GM12878 (cell line): ENCODE results near the gene CTXND1. TPM values are rescaled to one million over a fixed set of nuclear protein-coding genes. Genes with fewer than 3 reads are reported as not detected.

Experiments
- NFYA ChIP-seq: IDR thresholded peaks from 2 replicates; pipeline ENCODE4 v1.6.1; 2011; ENCODE audit warnings: low read depth, mild to moderate bottlenecking, low read length, improper control_type of control experiment, borderline replicate concordance
- PAX5 ChIP-seq: IDR thresholded peaks from 2 replicates; pipeline ENCODE4 v1.6.1; 2011; ENCODE audit warnings: low read depth, low read length, borderline replicate concordance
- TCF7 ChIP-seq: IDR thresholded peaks from 2 replicates; pipeline ENCODE4 v1.6.1; 2014; ENCODE audit warnings: antibody characterized with exemption, borderline replicate concordance
- ZZZ3 ChIP-seq: IDR thresholded peaks from 2 replicates; pipeline ENCODE4 v1.6.1; 2011; ENCODE audit warnings: low read depth; ENCODE audit not compliant: control insufficient read depth, insufficient read length
- polyA plus RNA-seq, 11 experiments: library from polyadenylated mRNA; depleted of rRNA in 4 of 11; unstranded in 6 of 11; stranded (reverse) in 5 of 11; fragments of >200 nt; fragmentation: Nextera tagmentation in 4 of 11; fragmentation: Illumina TruSeq in 1 of 11; extraction: Ambion mirVana in 4 of 11; extraction: Trizol in 1 of 11; gene quantifications; 1 replicate in 1 of 11; 2 replicates in 10 of 11; pipeline versions ENCODE4 v1.2.1 to v1.2.3, GENCODE V29; 2011 to 2016; ENCODE audit warnings: inconsistent platforms in 2 of 11, missing spikeins in 2 of 11, low read depth in 1 of 11
- total RNA-seq, 4 experiments: library from RNA; depleted of rRNA in 3 of 4; stranded (reverse); fragments of >200 nt in 3 of 4; fragmentation: Illumina TruSeq in 1 of 4; extraction: Trizol in 1 of 4; gene quantifications; 2 replicates each; pipeline versions ENCODE4 v1.2.1 to v1.2.3, GENCODE V29; 2013 to 2021
- TF ChIP-seq, protein P1 (sequence below): fragments of 150-350 bp; IDR thresholded peaks from 2 replicates; pipeline ENCODE4 v1.6.1; 2016; ENCODE audit warnings: low read depth, low read length
- TF ChIP-seq, protein P2 (sequence below): fragments of 450-650 bp; IDR thresholded peaks from 2 replicates; pipeline ENCODE4 v1.6.1; 2017; ENCODE audit warnings: mild to moderate bottlenecking, moderate library complexity
- TF ChIP-seq, protein P3 (sequence below): fragments of 450-650 bp; IDR thresholded peaks from 2 replicates; pipeline ENCODE4 v1.6.1; 2017; ENCODE audit warnings: mild to moderate bottlenecking, moderate library complexity
- TF ChIP-seq, protein P4 (sequence below): fragments of 450-650 bp; IDR thresholded peaks from 2 replicates; pipeline ENCODE4 v1.6.1; 2017; ENCODE audit warnings: low read depth, mild to moderate bottlenecking, moderate library complexity

The CTXND1 gene
- total and polyA plus RNA-seq, 10 of the 15 experiments (the other 5 are each of a cell fraction or from before 2014, with no cell fraction given), result under 0.01 to 0.03 (median 0.02) TPM; not detected in 7

DNA sequence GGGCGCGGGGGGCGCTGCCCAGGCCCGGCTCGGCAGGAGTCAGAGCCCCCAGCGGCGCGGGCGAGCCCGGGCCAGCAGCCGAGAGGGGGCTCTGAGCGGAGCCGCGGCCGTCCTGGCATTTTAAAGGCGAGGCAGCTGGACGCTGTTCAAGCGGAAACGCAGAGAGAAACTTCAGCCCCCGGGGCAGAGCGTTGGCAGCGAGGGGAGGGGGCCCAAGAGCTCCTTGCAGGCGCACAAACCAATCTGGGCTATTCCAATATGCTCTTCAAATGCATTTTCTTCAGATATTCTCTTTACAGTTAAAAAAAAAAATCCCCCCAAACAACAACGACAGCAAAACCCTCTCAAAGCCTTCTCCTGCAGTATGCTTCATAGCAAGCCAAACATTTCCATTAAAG is at the start of gene CTXND1 (continued):
- TF ChIP-seq PAX5 (no peak), TCF7 (no peak), ZZZ3 (no peak), NFYA (no peak)
- TF ChIP-seq, protein P1, sequence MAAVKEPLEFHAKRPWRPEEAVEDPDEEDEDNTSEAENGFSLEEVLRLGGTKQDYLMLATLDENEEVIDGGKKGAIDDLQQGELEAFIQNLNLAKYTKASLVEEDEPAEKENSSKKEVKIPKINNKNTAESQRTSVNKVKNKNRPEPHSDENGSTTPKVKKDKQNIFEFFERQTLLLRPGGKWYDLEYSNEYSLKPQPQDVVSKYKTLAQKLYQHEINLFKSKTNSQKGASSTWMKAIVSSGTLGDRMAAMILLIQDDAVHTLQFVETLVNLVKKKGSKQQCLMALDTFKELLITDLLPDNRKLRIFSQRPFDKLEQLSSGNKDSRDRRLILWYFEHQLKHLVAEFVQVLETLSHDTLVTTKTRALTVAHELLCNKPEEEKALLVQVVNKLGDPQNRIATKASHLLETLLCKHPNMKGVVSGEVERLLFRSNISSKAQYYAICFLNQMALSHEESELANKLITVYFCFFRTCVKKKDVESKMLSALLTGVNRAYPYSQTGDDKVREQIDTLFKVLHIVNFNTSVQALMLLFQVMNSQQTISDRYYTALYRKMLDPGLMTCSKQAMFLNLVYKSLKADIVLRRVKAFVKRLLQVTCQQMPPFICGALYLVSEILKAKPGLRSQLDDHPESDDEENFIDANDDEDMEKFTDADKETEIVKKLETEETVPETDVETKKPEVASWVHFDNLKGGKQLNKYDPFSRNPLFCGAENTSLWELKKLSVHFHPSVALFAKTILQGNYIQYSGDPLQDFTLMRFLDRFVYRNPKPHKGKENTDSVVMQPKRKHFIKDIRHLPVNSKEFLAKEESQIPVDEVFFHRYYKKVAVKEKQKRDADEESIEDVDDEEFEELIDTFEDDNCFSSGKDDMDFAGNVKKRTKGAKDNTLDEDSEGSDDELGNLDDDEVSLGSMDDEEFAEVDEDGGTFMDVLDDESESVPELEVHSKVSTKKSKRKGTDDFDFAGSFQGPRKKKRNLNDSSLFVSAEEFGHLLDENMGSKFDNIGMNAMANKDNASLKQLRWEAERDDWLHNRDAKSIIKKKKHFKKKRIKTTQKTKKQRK, result no peak
- TF ChIP-seq, protein P2, sequence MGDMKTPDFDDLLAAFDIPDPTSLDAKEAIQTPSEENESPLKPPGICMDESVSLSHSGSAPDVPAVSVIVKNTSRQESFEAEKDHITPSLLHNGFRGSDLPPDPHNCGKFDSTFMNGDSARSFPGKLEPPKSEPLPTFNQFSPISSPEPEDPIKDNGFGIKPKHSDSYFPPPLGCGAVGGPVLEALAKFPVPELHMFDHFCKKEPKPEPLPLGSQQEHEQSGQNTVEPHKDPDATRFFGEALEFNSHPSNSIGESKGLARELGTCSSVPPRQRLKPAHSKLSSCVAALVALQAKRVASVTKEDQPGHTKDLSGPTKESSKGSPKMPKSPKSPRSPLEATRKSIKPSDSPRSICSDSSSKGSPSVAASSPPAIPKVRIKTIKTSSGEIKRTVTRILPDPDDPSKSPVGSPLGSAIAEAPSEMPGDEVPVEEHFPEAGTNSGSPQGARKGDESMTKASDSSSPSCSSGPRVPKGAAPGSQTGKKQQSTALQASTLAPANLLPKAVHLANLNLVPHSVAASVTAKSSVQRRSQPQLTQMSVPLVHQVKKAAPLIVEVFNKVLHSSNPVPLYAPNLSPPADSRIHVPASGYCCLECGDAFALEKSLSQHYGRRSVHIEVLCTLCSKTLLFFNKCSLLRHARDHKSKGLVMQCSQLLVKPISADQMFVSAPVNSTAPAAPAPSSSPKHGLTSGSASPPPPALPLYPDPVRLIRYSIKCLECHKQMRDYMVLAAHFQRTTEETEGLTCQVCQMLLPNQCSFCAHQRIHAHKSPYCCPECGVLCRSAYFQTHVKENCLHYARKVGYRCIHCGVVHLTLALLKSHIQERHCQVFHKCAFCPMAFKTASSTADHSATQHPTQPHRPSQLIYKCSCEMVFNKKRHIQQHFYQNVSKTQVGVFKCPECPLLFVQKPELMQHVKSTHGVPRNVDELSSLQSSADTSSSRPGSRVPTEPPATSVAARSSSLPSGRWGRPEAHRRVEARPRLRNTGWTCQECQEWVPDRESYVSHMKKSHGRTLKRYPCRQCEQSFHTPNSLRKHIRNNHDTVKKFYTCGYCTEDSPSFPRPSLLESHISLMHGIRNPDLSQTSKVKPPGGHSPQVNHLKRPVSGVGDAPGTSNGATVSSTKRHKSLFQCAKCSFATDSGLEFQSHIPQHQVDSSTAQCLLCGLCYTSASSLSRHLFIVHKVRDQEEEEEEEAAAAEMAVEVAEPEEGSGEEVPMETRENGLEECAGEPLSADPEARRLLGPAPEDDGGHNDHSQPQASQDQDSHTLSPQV, result no peak
- TF ChIP-seq, protein P3, sequence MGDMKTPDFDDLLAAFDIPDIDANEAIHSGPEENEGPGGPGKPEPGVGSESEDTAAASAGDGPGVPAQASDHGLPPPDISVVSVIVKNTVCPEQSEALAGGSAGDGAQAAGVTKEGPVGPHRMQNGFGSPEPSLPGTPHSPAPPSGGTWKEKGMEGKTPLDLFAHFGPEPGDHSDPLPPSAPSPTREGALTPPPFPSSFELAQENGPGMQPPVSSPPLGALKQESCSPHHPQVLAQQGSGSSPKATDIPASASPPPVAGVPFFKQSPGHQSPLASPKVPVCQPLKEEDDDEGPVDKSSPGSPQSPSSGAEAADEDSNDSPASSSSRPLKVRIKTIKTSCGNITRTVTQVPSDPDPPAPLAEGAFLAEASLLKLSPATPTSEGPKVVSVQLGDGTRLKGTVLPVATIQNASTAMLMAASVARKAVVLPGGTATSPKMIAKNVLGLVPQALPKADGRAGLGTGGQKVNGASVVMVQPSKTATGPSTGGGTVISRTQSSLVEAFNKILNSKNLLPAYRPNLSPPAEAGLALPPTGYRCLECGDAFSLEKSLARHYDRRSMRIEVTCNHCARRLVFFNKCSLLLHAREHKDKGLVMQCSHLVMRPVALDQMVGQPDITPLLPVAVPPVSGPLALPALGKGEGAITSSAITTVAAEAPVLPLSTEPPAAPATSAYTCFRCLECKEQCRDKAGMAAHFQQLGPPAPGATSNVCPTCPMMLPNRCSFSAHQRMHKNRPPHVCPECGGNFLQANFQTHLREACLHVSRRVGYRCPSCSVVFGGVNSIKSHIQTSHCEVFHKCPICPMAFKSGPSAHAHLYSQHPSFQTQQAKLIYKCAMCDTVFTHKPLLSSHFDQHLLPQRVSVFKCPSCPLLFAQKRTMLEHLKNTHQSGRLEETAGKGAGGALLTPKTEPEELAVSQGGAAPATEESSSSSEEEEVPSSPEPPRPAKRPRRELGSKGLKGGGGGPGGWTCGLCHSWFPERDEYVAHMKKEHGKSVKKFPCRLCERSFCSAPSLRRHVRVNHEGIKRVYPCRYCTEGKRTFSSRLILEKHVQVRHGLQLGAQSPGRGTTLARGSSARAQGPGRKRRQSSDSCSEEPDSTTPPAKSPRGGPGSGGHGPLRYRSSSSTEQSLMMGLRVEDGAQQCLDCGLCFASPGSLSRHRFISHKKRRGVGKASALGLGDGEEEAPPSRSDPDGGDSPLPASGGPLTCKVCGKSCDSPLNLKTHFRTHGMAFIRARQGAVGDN, result no peak
- TF ChIP-seq, protein P4, sequence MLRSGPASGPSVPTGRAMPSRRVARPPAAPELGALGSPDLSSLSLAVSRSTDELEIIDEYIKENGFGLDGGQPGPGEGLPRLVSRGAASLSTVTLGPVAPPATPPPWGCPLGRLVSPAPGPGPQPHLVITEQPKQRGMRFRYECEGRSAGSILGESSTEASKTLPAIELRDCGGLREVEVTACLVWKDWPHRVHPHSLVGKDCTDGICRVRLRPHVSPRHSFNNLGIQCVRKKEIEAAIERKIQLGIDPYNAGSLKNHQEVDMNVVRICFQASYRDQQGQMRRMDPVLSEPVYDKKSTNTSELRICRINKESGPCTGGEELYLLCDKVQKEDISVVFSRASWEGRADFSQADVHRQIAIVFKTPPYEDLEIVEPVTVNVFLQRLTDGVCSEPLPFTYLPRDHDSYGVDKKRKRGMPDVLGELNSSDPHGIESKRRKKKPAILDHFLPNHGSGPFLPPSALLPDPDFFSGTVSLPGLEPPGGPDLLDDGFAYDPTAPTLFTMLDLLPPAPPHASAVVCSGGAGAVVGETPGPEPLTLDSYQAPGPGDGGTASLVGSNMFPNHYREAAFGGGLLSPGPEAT, result no peak
- TF ChIP-seq, all 136 proteins: peak for 0
